Measurements from ENCODE around the gene ZNF195. TPM values are rescaled to one million over a fixed set of nuclear protein-coding genes. Genes with fewer than 3 reads are reported as not detected.
"Not testable (repeated sequence)": the region's sequence is repeated elsewhere in the genome, so short reads cannot be mapped to it uniquely, and the experiment has no call there.

ZNF195 gene
- total and polyA plus RNA-seq, 10 of the 15 experiments (the other 5 are each of a cell fraction or from before 2014, with no cell fraction given): 30.4 to 51.8 (median 37.8) TPM

DNA sequence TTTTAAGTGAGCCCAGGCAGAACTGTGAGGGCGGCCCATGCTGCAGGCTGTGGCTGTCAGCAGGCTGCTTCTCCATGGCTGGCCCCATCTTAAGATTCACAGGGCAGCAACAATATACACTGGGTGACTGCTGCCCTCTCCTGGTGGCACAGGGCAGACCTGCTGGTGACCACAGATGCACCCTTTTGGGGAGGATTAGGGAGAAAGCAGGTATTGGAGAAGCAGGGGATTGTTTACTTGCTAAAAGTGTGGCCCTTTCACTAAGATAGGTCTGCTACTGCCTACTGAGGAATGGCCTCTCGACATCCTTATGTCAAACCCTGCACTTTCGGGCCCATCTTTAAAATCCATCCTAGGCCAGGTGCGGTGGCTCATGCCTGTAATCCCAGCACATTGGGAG is 38.1 kb upstream of the ZNF195 start:
- H3K4me3 ChIP-seq; H3K36me3 ChIP-seq (ENCODE audit: control insufficient read depth in 2 of 2, insufficient read depth in 2 of 2, low read length in 1 of 2); H3K4me1 ChIP-seq (ENCODE audit: control insufficient read depth, insufficient read depth, low read length); H3K4me2 ChIP-seq (ENCODE audit: control insufficient read depth, insufficient read depth); H3K27me3 ChIP-seq (replicated peaks in 1 of 2; ENCODE audit: control insufficient read depth in 2 of 2, insufficient read depth in 2 of 2, low read length in 1 of 2); FAIRE-seq; H3K9me3 ChIP-seq (replicated peaks; ENCODE audit: control insufficient read depth, insufficient read depth, low read length); H3K27ac ChIP-seq (ENCODE audit: control insufficient read depth, insufficient read depth); H2AFZ ChIP-seq (ENCODE audit: control insufficient read depth, low read depth, low read length); DNase-seq (ENCODE audit: low read depth, low spot score); H3K79me2 ChIP-seq (ENCODE audit: control insufficient read depth, insufficient read depth, low read length); H4K20me1 ChIP-seq (ENCODE audit: control insufficient read depth, insufficient read depth); in situ Hi-C loops (cut with MboI); SMC1A ChIA-PET (ENCODE audit: uncharacterized antibody, unreplicated experiment); BruUV-seq (replicated peaks); H3K9ac ChIP-seq (ENCODE audit: control insufficient read depth, insufficient read depth, low read length); POLR2A ChIA-PET; ATAC-seq: not testable (repeated sequence)
- ChIA-PET RAD21 (ENCODE audit: unreplicated experiment) (interaction anchor here (1.4 kb wide), 1 partner anchor 305 kb away, joined by 3 read pairs; no protein-coding TSS in a partner anchor), CTCF (interaction anchor here (0.8 to 1.7 kb wide), 3 partner anchors 8 to 404 kb away, joined by 3 to 5 read pairs (median 5); no protein-coding TSS in a partner anchor)
- WGBS (ENCODE audit: insufficient coverage, insufficient replicate concordance, low lambda C conversion rate, missing lambda C conversion rate): 25% methylated on average over 4 of the region's 4 CpGs
- TF ChIP-seq RAD21 (IDR thresholded peaks at IDR 0.05; ENCODE audit: insufficient read depth, low read depth, low read length) (0 out of 2 replicates have a peak, but pooled peaks have one; percentile 20), SMC3 (IDR thresholded peaks at IDR 0.05; ENCODE audit: borderline replicate concordance, low read length) (peak; percentile 20; the same call in 1 of the 2 replicates)
- TF ChIP-seq, protein P1, sequence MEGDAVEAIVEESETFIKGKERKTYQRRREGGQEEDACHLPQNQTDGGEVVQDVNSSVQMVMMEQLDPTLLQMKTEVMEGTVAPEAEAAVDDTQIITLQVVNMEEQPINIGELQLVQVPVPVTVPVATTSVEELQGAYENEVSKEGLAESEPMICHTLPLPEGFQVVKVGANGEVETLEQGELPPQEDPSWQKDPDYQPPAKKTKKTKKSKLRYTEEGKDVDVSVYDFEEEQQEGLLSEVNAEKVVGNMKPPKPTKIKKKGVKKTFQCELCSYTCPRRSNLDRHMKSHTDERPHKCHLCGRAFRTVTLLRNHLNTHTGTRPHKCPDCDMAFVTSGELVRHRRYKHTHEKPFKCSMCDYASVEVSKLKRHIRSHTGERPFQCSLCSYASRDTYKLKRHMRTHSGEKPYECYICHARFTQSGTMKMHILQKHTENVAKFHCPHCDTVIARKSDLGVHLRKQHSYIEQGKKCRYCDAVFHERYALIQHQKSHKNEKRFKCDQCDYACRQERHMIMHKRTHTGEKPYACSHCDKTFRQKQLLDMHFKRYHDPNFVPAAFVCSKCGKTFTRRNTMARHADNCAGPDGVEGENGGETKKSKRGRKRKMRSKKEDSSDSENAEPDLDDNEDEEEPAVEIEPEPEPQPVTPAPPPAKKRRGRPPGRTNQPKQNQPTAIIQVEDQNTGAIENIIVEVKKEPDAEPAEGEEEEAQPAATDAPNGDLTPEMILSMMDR (IDR thresholded peaks at IDR 0.05 in 2 of 3, conservative IDR thresholded peaks at IDR 0.05 in 1 of 3; ENCODE audit: control insufficient read depth in 2 of 3, extremely low read depth in 1 of 3, insufficient read depth in 1 of 3, low read depth in 3 of 3, low read length in 3 of 3): peak; percentile 21 to 34 (median 32); a peak in 3 of 6 replicates
- intact Hi-C loops (cut with micrococcal nuclease; ENCODE audit: unreplicated experiment): loop anchor here (10.0 kb wide), 1 partner anchor 182 kb away; the partner anchor contains the start of gene MRGPRE

DNA sequence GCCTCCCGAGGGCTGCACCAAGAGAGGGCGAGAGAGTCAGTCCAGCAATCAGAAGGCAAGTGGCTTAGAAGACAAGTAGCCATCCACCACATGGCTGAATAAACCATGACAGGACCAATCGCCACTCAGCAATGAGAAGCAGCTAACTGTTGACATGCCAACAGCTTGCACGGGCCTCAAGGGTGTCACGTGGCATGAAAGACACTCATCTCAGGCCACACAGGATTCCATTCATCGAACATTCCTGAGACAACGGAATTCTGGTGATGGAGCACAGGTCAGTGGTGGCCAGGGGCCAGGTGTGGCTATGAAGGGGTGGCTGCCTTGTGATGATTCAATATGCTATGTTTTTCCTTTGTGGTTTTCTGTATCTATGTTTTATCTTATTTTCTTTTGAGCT is 36.4 kb upstream of the ZNF195 start:
- H3K36me3 ChIP-seq (ENCODE audit: control insufficient read depth in 2 of 2, insufficient read depth in 2 of 2, low read length in 1 of 2); DNase-seq (ENCODE audit: low read depth, low spot score); FAIRE-seq; H3K9me3 ChIP-seq (replicated peaks; ENCODE audit: control insufficient read depth, insufficient read depth, low read length); SMC1A ChIA-PET (ENCODE audit: uncharacterized antibody, unreplicated experiment); H3K27me3 ChIP-seq (replicated peaks in 1 of 2; ENCODE audit: control insufficient read depth in 2 of 2, insufficient read depth in 2 of 2, low read length in 1 of 2); H3K9ac ChIP-seq (ENCODE audit: control insufficient read depth, insufficient read depth, low read length); BruUV-seq (replicated peaks); POLR2A ChIA-PET; H3K4me3 ChIP-seq; H3K79me2 ChIP-seq (ENCODE audit: control insufficient read depth, insufficient read depth, low read length); RAD21 ChIA-PET (ENCODE audit: unreplicated experiment); in situ Hi-C loops (cut with MboI); H2AFZ ChIP-seq (ENCODE audit: control insufficient read depth, low read depth, low read length); H3K4me2 ChIP-seq (ENCODE audit: control insufficient read depth, insufficient read depth); H3K4me1 ChIP-seq (ENCODE audit: control insufficient read depth, insufficient read depth, low read length); H3K27ac ChIP-seq (ENCODE audit: control insufficient read depth, insufficient read depth); H4K20me1 ChIP-seq (ENCODE audit: control insufficient read depth, insufficient read depth); ATAC-seq: not testable (repeated sequence)
- 23% methylated on average over 7 of the region's 7 CpGs for WGBS (ENCODE audit: insufficient coverage, insufficient replicate concordance, low lambda C conversion rate, missing lambda C conversion rate)
- CTCF ChIA-PET: interaction anchor here (0.6 to 3.2 kb wide), 2 partner anchors 74 to 304 kb away, joined by 3 to 12 read pairs; no protein-coding TSS in a partner anchor
- intact Hi-C loops (cut with micrococcal nuclease; ENCODE audit: unreplicated experiment): loop anchor here (10.0 kb wide), 1 partner anchor 180 kb away; the partner anchor contains the start of gene MRGPRE

DNA sequence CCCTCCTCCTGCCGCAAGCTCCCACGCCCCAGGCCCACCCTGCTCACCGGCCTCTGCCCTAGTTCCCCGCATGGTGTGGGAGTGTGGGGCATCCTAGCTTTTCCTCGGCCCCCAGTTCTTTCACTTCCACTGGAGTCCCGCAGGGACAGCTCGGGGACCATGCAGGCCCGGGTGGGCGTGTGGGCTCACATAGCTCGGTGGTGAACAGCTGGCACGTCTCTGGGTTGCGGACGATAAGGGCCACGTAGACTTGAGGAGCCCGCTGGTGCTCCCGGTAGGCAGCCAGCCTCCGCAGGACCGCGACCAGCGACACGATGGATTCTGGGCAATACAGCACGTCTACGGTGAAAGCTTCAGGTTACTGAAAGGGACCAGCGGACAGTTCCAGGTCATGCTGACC is 34.7 kb upstream of the ZNF195 start:
- H3K79me2 ChIP-seq (ENCODE audit: control insufficient read depth, insufficient read depth, low read length); H3K9me3 ChIP-seq (replicated peaks; ENCODE audit: control insufficient read depth, insufficient read depth, low read length); BruUV-seq (replicated peaks); DNase-seq (ENCODE audit: low read depth, low spot score); H3K4me3 ChIP-seq; in situ Hi-C loops (cut with MboI); RAD21 ChIA-PET (ENCODE audit: unreplicated experiment); ATAC-seq; H3K27me3 ChIP-seq (replicated peaks in 1 of 2; ENCODE audit: control insufficient read depth in 2 of 2, insufficient read depth in 2 of 2, low read length in 1 of 2); H3K36me3 ChIP-seq (ENCODE audit: control insufficient read depth in 2 of 2, insufficient read depth in 2 of 2, low read length in 1 of 2); H4K20me1 ChIP-seq (ENCODE audit: control insufficient read depth, insufficient read depth); H2AFZ ChIP-seq (ENCODE audit: control insufficient read depth, low read depth, low read length); H3K4me2 ChIP-seq (ENCODE audit: control insufficient read depth, insufficient read depth); H3K27ac ChIP-seq (ENCODE audit: control insufficient read depth, insufficient read depth); POLR2A ChIA-PET; H3K4me1 ChIP-seq (ENCODE audit: control insufficient read depth, insufficient read depth, low read length); H3K9ac ChIP-seq (ENCODE audit: control insufficient read depth, insufficient read depth, low read length); FAIRE-seq: not testable (repeated sequence)
- WGBS (ENCODE audit: insufficient coverage, insufficient replicate concordance, low lambda C conversion rate, missing lambda C conversion rate): 74% methylated on average over 16 of the region's 24 CpGs
- ChIA-PET CTCF (interaction anchor here (3.2 kb wide), 1 partner anchor 72 kb away, joined by 12 read pairs; no protein-coding TSS in a partner anchor), SMC1A (ENCODE audit: uncharacterized antibody, unreplicated experiment) (interaction anchor here (1.3 kb wide), 1 partner anchor 72 kb away, joined by 3 read pairs; no protein-coding TSS in a partner anchor)
- intact Hi-C loops (cut with micrococcal nuclease; ENCODE audit: unreplicated experiment): loop anchor here (10.0 kb wide), 1 partner anchor 179 kb away; the partner anchor contains the start of gene MRGPRE
